Measurements from ENCODE around the gene KRTAP12-2.
"Not testable (repeated sequence)": the region's sequence is repeated elsewhere in the genome, so short reads cannot be mapped to it uniquely, and the experiment has no call there.

KRTAP12-2 gene

DNA sequence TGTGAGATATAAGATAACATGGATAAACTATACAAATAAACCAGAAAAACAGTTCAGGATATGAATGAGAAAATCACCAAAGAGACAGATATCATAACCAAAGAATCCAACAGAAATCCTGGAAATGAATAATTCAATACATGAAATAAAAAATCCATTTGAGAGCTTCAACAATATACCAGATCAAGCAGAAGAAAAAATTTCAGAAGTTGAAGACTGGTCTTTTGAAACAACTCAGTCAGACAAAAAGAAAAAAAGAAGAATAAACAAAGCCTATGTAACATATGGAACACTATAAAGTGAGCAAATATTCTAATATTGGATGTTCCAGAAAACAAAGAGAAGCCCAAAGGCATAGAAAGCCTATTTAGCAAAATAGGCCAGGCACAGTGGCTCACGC, 5.2 kb upstream of the KRTAP12-2 start:
- peaks cover 2% of the 10 kb centered on the region for H3K9me3 ChIP-seq (ENCODE audit: severe bottlenecking)
- H3K4me3 ChIP-seq (ENCODE audit: severe bottlenecking), result no peak overlapping the region
- H3K27ac ChIP-seq (ENCODE audit: poor library complexity, severe bottlenecking), result no peak overlapping the region
- DNase-seq (ENCODE audit: low spot score) (no peak), ATAC-seq (ENCODE audit: low read depth) (no peak)
- no peaks in the 10 kb centered on the region for H3K36me3 ChIP-seq (ENCODE audit: low read depth)
- TF ChIP-seq, protein P1, sequence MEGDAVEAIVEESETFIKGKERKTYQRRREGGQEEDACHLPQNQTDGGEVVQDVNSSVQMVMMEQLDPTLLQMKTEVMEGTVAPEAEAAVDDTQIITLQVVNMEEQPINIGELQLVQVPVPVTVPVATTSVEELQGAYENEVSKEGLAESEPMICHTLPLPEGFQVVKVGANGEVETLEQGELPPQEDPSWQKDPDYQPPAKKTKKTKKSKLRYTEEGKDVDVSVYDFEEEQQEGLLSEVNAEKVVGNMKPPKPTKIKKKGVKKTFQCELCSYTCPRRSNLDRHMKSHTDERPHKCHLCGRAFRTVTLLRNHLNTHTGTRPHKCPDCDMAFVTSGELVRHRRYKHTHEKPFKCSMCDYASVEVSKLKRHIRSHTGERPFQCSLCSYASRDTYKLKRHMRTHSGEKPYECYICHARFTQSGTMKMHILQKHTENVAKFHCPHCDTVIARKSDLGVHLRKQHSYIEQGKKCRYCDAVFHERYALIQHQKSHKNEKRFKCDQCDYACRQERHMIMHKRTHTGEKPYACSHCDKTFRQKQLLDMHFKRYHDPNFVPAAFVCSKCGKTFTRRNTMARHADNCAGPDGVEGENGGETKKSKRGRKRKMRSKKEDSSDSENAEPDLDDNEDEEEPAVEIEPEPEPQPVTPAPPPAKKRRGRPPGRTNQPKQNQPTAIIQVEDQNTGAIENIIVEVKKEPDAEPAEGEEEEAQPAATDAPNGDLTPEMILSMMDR (IDR thresholded peaks at IDR 0.05; ENCODE audit: poor library complexity, severe bottlenecking), result no peak
- no peaks in the 10 kb centered on the region for H3K4me1 ChIP-seq (ENCODE audit: insufficient read depth, poor library complexity, severe bottlenecking)
- H3K27me3 ChIP-seq (ENCODE audit: insufficient read depth, poor library complexity, severe bottlenecking), result peaks cover 11% of the 10 kb centered on the region

DNA sequence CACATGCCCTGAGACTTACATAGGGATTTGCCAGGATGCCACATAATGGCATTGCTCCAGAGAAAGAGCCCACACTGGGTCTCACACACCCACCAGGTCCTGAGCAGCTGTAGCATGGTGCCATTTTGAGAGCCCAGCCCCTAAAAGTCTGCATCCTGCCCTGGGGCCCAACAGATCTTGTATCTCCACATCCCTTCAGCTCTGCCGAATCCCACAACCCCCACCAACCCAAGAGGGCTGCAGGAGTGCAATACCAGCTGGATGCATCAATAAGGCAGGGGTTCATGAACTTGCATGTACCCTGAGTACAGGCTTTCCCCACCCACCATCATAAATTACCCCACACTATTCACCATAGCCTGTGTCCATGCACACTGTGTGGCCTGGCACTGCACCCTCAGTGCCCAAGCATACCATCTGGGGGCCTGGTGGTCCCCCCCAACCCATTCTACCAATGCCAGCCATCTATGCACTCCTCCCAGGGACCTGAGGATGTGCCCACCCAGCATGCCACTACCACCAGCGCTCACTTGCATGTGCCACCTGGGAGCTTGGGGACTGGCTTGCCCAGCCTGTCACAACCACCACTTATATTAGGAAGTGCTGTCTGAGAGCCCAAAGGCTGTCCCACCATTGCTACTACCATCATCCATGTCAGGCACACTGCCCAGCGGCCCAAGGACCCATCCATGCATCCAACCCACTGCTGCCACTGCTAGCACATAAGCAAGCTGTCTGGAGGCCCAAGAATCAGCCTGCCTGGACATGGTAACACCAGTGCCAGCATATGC, 4.1 kb upstream of the KRTAP12-2 start:
- no peak for DNase-seq (ENCODE audit: low spot score)
- TF ChIP-seq, protein P1 (IDR thresholded peaks at IDR 0.05; ENCODE audit: poor library complexity, severe bottlenecking), result no peak
- Histone ChIP-seq H3K4me3 (ENCODE audit: severe bottlenecking) (no peak overlapping the region), H3K4me1 (ENCODE audit: insufficient read depth, poor library complexity, severe bottlenecking) (no peaks in the 10 kb centered on the region), H3K9me3 (ENCODE audit: severe bottlenecking) (peaks cover 2% of the 10 kb centered on the region), H3K36me3 (ENCODE audit: low read depth) (no peaks in the 10 kb centered on the region), H3K27ac (ENCODE audit: poor library complexity, severe bottlenecking) (no peak overlapping the region), H3K27me3 (ENCODE audit: insufficient read depth, poor library complexity, severe bottlenecking) (peaks cover 5% of the 10 kb centered on the region)
- ATAC-seq (ENCODE audit: low read depth), result no peak

DNA sequence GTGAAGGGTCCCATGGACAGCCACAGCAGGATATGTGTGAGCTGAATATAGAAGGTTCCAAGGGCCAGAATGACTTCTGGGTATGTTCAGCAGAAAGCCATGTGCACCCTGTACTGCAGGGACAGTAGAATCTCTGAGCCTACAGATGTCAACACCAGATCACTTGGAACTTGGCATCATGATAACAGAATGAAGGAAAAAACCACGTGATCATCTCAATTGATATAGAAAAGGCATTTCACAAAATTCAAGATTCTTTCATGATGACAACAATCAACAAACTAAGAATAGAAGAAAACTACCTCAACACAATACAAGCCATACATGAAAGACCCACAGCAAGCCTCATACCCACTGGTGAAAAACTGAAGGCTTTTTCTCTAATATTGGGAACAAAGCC, 885 bp upstream of the KRTAP12-2 start:
- no peak for DNase-seq (ENCODE audit: low spot score)
- peaks cover 2% of the 10 kb centered on the region for H3K9me3 ChIP-seq (ENCODE audit: severe bottlenecking)
- H3K27ac ChIP-seq (ENCODE audit: poor library complexity, severe bottlenecking), result no peak overlapping the region
- H3K4me3 ChIP-seq (ENCODE audit: severe bottlenecking), result no peak overlapping the region
- H3K27me3 ChIP-seq (ENCODE audit: insufficient read depth, poor library complexity, severe bottlenecking), result peaks cover 5% of the 10 kb centered on the region
- H3K36me3 ChIP-seq (ENCODE audit: low read depth), result no peaks in the 10 kb centered on the region
- ATAC-seq (ENCODE audit: low read depth), result no peak
- no peaks in the 10 kb centered on the region for H3K4me1 ChIP-seq (ENCODE audit: insufficient read depth, poor library complexity, severe bottlenecking)
- TF ChIP-seq, protein P1 (IDR thresholded peaks at IDR 0.05; ENCODE audit: poor library complexity, severe bottlenecking), result no peak

DNA sequence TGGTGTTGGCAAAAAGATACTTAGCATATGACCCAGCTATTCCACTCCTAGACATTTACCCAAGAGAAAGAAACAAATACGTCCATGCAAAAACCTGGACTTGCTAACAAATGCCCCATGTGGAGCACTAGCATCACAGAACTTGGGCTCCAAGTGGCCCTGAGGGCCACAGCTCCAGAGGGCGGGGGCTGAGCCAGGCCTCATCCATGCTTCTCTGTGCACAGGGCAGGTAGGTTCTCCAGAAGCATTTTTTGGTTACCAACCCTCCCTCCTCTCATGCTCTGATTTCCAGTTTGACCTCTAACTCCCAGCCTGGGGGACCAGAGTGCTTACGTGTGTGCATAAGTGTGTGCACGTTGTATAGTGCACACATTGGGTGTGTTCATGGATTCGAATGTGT, 2.0 kb downstream of the KRTAP12-2 start:
- ATAC-seq (ENCODE audit: low read depth) (no peak), DNase-seq (ENCODE audit: low spot score) (no peak)
- no peaks in the 10 kb centered on the region for H3K36me3 ChIP-seq (ENCODE audit: low read depth)
- H3K9me3 ChIP-seq (ENCODE audit: severe bottlenecking), result no peaks in the 10 kb centered on the region
- H3K4me1 ChIP-seq (ENCODE audit: insufficient read depth, poor library complexity, severe bottlenecking), result no peaks in the 10 kb centered on the region
- H3K27ac ChIP-seq (ENCODE audit: poor library complexity, severe bottlenecking), result no peak overlapping the region
- peaks cover 10% of the 10 kb centered on the region for H3K27me3 ChIP-seq (ENCODE audit: insufficient read depth, poor library complexity, severe bottlenecking)
- TF ChIP-seq, protein P1 (IDR thresholded peaks at IDR 0.05; ENCODE audit: poor library complexity, severe bottlenecking), result no peak
- no peak overlapping the region for H3K4me3 ChIP-seq (ENCODE audit: severe bottlenecking)

DNA sequence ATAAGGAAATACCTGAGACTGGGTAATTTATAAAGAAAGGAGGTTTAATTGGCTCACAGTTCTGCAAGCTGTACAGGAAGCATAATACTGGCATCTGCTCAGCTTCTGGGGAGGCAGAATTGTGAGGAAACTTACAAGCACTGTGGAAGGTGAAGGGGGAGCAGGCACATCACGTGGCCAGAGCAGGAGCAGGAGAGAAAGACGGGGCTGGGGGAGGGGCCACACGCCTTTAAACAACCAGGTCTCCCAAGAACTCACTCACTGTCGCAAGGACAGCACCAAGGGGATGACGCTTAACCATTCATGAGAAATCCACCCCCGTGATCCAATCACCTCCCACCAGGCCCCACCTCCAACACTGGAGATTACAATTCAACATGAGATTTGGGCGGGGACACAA, 5.2 kb downstream of the KRTAP12-2 start:
- not testable (repeated sequence) for H3K4me3 ChIP-seq (ENCODE audit: severe bottlenecking); H3K27ac ChIP-seq (ENCODE audit: poor library complexity, severe bottlenecking); H3K36me3 ChIP-seq (ENCODE audit: low read depth); H3K9me3 ChIP-seq (ENCODE audit: severe bottlenecking); H3K4me1 ChIP-seq (ENCODE audit: insufficient read depth, poor library complexity, severe bottlenecking); DNase-seq (ENCODE audit: low spot score); ATAC-seq (ENCODE audit: low read depth)
- H3K27me3 ChIP-seq (ENCODE audit: insufficient read depth, poor library complexity, severe bottlenecking), result peaks cover 13% of the 10 kb centered on the region

Measured in RWPE2 (cell line).